HG03469 (cell line): ENCODE results near the gene LRG1.
"Not testable (repeated sequence)": the region's sequence is repeated elsewhere in the genome, so short reads cannot be mapped to it uniquely, and the experiment has no call there.

ENCODE experiments used
- ATAC-seq: cut with Tn5 transposase; IDR thresholded peaks from one replicate; pipeline ENCODE4 v1.9.1; 2021; ENCODE audit warnings: mild to moderate bottlenecking, moderate library complexity, moderate number of reproducible peaks; ENCODE audit not compliant: unreplicated experiment

The LRG1 gene

DNA sequence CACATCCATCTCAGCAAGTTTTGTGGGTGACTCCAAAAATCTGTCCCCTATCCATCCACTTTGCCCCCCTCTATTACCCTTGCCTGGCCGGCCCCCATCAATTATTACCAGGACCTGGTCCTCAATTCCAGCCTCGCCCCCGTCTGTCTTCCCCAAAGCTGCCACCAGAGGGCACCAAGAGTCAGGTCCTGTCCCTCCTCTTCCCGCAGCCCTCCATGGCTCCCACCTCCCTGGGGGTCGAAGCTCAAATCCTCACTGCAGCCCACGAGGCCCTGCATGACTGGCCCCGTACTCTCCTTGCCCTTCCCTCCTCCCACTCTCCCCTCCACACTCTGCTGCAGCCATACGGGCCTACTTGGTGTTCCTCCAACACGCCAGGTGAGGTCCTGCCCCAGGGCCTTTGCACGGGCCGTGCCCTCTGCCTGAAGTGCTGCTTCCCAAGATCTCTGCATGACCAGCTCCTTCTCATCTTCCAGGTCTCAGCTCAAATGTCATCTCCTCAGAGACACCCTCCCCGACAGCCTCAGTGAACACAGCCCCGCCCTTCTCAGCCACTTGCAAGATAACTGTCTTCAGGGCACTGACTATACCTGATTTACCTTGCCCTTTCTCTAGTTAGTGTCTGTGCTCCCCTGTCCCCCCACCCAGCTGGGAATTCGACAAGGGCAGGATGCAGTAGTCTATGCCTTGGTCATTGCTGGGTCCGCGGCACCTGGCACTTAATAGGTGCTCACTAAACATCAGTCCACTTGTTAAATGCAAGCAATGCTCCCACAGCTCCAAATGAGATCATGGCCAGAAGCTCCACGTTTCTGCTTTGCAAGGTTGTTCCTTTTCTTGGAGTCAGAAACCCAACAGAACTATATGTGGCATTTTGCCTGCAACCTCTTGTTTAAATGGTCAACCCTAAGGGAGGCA lies 36.4 kb upstream of the LRG1 start:
- no peak for ATAC-seq

DNA sequence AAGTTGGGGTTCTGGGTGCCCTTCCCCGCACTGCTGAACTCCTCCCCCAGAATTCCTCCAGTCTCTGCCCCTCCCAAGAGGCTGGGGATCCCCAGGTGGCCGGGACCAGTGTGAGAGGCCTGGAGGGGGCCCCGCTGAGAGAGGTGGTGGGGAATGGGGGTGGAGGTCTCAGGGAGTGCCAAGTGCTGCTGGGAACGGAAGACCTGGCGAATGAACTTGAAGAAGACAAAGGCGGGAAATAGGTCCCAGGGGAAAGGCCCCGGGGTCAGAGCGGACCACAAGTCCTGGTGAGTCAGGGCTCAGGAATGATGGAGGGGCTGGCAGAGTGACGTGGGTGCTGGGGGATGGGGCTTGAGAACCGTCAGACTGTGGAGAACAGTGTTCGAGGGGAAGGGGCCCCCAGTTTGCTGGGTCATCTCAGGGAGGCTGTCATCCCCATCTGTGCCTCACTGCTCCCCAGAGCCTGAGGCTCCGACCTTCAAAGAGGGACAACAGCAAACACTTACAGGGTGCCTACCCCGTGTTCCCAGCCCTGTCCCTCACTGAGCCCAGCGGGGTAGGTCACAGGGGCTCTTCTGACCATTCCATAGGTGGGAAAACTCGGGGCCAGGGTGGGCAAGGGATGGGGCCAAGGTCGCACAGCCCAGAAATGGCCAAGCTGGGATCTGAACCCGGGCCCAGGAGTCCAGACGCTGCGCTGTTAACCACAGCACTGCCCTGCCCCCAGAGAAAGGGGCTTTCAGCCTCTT lies 35.6 kb upstream of the LRG1 start:
- no peak for ATAC-seq

DNA sequence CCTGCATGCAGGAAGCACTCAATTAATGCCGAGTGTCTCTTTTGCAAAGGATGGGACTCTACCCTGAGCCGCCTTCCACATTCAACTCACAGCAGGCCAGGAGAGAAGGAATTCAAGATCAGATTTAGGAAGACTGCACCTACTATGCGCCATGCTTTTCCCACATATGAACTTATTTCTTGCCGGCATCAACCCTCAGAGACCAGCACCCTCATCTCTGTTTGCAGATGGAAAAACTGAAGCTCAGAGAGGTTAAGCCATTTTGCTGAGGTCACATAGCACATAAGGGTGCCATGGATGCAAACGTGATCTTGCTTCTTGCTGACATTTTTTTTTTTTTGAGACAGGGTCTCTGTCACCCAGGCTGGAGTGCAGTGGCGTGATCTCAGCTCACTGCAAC lies 33.8 kb upstream of the LRG1 start:
- ATAC-seq = no peak

DNA sequence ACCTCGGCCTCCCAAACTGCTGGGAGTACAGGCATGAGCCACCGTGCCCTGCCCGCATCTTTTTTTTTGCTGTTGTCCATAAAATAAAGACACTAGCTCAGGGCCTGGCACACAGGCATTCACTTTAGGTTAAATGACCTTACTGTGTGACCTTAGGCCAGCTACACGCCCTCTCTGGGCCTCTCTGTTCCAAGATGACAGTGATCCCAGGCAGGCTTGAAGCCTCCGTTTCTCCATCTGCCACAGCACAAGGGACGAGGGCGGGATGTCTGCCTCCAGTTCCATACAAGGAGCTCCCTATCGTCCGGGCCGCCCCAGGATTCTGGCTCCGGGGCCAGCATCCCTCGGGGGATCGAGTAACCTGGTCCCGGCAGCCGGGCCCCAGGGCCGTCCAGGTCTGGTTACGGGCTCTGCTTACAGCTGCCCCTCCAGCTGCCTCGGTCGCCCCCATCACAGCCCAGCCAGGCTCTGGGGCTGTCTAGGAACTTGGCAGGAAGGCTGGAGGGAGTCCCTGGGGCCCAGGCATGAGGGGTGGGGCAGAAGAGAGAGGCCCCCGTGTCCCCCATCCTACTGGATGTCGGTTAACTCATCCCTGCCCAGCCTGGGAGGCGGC lies 31.6 kb upstream of the LRG1 start:
- no peak for ATAC-seq

DNA sequence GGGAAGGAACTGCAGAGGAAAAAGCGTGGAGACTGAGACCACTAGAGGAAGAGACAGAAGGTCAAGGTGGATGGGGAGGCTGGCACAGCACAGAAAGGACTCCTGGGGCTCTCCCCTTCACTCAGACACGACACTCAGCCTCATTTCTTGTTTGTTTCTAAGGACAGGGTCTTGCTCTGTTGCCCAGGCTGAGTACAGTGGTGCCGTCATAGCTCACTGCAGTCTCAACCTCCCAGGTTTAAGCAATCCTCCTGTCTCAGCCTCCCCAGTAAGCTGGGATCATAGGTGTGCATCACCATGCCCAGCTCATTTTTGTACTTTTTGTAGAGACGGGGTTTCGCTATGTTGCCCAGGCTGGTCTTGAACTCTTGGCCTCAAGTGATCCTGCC lies 31.1 kb upstream of the LRG1 start:
- no peak for ATAC-seq

DNA sequence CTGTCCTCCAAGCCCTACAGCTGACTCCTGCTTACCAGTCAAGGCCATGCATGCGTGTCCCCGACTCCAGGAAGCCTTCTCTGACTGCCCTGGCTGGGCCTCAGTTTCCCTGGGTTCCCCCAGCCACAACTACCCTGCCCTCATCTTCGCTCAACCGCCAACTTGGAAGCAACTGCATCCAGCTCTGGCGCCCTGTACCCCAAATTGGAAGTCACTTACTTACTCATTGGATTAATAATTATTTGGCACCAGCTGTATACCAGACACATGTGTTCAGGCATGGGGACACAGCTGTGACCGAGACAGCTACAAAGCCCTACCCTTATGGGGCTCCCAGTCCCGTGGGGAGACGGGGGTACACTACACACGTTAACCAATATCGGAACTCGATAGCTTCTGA lies 30.6 kb upstream of the LRG1 start:
- no peak for ATAC-seq

DNA sequence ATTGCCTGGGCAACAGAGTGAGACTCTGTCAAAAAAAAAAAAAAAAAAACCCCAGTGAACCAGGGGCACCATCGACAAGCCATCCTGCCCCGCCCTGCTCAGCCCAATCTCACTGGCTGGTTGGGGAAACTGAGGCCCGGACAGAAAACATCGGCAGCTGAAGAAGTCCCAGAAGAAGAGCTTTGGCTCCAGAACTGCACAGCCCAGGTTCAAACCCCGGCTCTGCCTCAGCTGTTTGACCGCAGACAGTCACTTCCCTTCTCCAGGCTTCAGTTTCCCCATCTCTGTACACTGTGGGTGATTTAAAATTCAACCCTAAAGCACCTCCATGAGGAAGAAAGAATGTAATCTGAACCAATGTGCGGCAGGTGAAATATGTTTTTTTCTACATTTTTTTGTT lies 29.1 kb upstream of the LRG1 start:
- ATAC-seq = no peak

DNA sequence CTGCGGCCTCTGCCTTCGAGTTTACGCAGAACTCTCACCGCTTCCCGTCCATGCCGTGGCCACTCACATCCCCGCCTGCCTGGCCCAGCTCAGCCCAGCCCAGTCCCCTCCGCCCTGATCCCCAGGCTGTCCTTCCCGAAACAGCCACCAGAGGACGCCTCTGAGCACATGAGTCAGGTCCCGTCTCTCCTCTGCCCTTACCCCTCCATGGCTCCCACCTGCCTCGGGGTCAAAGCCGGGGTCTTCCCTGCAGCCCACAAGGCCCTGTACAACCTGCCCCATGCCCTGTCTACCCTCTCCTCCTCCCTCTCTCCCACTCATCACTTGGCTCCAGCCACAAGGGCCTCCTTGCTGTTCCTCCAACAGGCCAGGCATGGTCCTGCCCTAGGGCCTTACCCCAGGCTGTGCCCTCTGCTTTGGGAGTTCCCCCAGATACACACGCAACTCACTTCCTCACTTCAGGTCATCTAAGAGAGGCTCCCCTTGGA lies 27.8 kb upstream of the LRG1 start:
- no peak for ATAC-seq

DNA sequence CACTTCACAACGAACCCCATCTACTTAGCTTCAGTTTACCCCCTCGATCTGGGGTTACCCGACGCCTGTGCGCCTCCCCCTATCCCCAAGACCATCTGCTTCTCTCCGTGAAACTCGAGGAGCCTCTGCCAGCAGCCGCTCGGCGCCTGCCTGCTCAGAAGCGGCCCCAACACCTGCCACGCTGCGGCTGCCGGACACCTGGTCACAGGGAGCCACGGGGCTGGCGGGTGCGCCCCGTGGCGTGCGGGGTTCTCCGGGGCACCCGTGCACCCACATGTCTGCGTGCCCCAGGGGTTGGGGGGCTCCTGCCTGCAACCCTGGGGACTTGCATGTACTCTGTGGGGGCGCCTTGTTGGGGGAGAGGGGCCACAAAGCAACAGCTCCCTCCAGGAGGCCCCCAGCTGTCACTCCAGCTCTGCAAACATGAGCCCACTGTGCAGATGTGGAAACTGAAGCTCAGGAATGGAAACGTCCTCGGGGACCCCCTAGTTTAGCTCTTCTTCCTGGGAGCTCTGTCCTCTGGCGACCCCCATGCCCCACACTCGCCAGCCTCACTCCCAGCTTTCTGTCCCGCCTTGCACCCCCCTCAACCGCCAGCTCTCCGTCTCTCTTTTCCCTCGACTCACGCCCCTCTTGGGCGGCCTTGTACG lies 26.7 kb upstream of the LRG1 start:
- no peak for ATAC-seq

DNA sequence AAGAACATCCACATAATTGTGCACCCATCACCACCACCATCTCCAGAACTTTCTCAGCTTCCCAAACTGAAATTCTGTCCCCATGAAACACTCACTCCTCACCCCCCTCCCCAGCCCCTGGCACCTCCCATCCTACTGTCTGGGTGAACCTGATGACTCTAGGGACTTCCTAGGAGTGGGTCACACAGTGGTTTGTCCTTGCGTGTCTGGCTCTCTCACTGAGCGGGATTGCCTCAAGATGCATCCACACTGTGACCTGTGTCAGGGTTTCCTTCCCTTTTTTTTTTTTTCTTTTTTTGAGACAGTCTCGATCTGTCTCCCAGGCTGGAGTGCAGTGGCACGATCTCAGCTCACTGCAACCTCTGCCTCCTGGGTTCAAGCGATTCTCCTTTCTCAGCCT lies 23.7 kb upstream of the LRG1 start:
- not testable (repeated sequence) for ATAC-seq

DNA sequence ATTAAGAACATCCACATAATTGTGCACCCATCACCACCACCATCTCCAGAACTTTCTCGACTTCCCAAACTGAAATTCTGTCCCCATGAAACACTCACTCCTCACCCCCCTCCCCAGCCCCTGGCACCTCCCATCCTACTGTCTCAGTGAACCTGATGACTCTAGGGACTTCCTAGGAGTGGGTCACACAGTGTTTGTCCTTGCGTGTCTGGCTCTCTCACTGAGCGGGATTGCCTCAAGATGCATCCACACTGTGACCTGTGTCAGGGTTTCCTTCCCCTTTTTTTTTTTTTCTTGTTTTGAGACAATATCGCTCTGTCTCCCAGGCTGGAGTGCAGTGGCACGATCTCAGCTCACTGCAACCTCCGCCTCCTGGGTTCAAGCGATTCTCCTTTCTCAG lies 22.2 kb upstream of the LRG1 start:
- not testable (repeated sequence) for ATAC-seq

DNA sequence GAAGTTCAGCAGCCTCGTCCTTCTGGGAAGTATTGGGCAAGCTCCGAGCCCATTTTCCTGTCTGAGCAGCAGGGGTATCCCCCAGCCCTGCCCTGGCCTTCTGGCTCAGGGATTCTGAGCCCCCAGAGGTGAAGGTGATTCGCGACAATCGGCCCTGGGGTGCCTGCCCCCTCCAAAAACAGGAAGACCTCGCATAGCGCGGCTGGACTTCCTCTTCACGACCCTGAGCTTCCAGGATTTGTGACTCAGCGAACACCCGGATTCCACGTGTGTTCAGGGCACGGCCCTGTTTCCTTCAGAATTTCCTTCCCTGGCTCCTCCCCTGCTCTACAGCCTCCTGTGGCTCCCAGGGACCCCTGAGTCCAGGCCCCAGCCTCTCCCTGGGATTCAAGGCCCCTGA lies 19.7 kb upstream of the LRG1 start, which contains the start of gene SEMA6B:
Gene SEMA6B, minus strand, starts transcription at position 116 of the 400 bp plus-strand sequence. CDS start 1,227 bp downstream, outside the sequence.
- ATAC-seq = no peak

DNA sequence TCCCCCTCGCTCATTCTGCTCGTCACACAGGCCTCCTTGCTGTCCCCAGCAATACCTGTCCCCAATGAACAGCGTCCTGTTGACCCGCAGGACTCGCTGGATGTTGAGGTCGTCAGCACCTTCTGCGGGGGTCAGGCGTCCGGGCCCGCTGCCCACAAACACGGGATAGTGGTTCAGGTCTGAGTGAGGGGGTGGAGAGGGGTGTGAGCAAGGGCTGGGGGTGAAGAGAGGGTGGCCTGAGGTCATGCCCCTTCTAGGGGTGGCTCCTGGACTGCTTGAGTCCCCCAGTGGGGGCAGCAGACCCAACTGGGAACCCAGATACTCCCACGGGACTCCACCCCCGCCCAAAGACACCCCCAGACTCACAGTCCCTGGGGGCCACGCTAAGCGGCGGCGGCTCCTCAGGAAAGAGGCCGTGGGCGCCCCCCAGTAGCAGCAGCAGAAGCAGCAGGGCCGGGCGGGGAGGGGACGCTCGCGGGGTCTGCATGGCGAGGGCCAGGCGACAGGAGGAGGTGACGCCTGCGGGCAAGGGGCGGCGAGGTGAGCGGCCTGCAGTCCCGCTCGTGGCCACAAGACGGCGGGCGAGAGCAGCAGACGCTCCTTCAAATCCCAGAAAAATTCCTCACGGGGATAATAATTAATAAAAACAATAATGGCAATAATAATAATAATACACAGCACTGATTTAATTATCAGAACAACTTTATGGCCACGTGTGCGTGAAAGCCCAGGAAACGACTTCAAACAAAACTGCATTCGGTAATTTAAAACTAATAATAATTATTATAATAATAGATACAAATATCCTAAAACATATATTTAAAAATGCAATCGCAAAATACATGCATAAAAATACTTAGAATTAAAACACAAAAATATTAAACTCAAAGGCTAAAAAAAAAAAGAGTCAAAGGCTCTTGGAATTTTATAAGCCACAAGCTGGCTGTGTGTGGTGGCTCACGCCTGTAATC lies 18.4 kb upstream of the LRG1 start:
- ATAC-seq = no peak

DNA sequence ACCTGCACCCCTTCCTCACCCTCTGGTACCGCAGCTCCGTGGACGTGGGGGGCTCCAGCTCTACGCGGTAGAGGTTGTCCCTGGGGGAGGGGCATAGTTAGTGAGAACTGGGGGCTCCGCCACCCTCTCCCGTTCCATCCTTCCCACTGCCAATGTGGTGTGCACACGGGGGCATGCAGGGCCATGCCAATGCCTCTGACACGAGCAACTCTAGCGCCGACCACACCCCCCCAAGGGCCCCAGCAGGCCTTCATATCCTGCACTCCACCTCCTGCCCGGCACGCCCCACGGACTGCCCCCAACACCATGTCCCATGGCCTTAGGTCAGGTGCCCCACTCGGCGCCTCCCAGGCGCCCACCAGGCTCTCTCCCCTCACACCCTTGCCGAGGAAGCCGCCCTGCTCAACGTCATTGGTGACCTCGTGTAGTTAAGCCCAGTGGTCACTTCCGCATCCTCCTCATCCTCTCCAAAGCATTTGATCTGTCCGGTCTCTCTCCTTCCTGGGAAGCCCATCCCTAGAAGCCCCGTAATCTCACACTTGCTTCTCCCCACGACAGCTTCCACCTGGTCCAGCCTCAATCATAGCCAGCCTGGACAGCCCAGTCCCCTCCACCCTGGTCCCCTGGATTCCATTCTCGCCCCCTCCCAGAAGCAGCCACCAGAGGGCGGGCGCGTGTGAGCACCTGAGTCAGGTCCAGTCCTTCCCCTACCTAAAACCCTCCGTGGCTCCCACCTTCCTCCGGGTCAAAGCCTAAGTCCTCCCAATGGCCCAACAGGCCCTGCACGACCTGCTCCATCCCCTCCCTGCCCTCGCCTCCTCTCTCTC lies 17.5 kb upstream of the LRG1 start:
- ATAC-seq = no peak

DNA sequence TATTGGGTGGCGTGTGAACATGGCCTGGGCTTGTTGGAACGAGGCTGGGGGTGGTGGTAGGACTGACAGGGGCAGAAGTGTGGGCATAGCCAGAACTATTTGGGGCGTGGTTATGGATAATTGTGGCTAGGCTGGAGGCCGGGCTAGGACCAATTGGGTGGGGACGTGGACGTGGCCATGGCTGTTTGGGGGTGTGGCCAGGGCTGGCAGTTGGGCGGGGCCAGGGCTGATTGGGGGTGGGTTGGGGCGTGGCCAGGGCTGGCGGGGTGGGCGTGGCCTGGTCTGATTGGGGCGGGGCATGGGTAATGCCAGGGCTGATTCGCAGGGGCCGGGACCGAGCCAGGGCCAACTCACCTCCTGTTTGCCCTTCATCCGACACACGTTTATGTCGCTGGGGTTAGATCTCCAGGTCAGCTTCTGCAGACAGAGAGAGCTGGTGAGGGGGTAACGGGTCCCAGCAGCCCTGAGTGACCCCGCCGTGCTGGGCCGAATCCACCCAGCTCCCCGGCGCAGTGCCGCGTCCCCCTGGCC lies 16.8 kb upstream of the LRG1 start:
- ATAC-seq = no peak

DNA sequence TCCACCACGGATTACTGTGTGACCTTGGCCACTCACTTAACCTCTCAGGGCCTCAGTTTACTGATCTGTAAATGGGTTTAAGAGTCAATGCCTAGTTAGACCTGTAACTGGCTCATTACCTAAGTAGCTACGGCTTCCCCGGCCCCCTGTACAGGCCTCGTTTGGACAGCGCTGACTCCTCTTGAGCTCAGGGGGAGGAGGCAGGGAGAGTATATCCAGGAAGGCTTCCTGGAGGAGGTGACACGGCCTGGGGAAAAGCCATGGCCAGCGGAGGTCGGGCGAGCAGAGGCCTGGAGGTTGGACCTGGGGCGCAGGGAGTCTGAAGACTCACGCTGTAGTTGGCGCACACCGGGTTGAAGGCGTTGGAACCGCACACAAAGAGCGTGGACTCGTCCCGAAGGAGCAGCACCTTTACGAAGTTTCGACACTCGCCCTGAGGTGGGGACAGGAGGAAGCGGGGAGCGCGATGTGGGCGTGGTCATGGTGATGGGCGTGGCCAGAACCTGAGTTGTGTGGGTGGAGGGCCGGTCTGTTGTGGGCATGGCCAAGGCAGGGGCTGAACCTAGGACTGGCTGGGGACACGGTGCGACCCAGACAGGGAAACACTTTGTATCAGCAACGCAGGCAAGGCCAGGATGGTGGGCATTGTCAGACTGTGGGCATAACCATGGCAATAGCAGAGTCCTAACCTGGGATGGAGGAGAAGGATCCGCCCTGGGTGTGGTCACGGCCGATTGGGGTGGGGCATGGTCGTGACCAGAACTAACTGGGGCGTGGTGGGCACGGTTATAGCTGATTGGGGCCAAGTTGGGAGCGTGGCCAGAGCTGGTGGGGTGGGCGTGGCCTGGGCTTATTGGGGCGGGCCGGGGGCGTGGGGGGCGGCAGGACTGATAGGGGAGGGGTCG lies 16.1 kb upstream of the LRG1 start:
- ATAC-seq = no peak

DNA sequence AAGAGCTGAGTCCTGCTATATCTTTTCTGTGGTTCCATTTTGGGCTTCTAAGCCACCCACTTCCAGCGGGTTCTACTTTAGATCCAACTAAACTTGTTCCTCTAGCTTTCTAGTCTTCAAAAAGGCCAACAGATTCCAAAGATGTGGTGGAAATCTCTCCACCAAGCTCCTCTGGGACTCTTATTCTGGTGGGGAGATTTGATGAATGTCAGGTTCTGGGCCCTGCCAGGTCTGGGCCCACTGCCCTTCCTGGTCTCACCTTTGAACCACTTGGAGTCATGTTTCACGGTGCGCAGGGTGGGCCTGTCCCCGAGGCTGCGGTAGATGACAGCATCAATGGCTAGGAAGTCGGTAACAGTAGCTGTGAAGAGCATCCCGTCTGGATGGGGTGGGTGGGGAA lies 14.9 kb upstream of the LRG1 start:
- ATAC-seq = no peak

DNA sequence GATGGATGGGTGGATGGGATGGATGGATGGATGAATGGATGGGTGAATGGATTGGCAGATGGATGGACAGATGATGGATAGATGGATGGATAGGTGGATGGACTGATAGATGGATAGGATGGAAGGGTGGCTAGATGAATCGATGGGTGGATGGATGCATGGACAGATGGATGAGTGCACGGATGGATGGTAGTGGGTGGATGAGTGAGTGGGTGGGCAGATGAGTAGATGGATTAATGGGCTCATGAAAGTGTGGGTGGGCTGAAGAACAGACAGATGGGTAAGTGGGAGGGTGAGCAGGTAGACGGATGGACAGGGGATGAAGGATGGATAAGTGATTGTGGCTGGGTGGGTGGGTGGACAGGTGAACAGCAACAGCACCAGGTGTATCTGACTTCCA lies 13.9 kb upstream of the LRG1 start:
- no peak for ATAC-seq
